ENCODE data around the gene DMKN.
A peak's percentile ranks its signal among the peaks of the same experiment; 100 is the strongest.
"Not testable (repeated sequence)": the region's sequence is repeated elsewhere in the genome, so short reads cannot be mapped to it uniquely, and the experiment has no call there.

The DMKN gene

GRCh38 chr19:35484252-35485036, 29.0 kb downstream of the DMKN start:
- no peak overlapping the region for H3K4me3 ChIP-seq (ENCODE audit: insufficient read depth, low read depth, low read length, poor library complexity, severe bottlenecking)
- no peak for DNase-seq

GRCh38 chr19:35483089-35483488, 30.4 kb downstream of the DMKN start:
- Histone ChIP-seq H3K27me3 (replicated peaks; ENCODE audit: control insufficient read depth, insufficient read depth, low read length, poor library complexity, severe bottlenecking) (no peaks in the 10 kb centered on the region), H3K4me1 (ENCODE audit: control insufficient read depth, insufficient read depth, low read length, poor library complexity, severe bottlenecking) (no peaks in the 10 kb centered on the region), H3K4me3 (ENCODE audit: insufficient read depth, low read depth, low read length, poor library complexity, severe bottlenecking) (no peak overlapping the region), H3K36me3 (ENCODE audit: control insufficient read depth, insufficient read depth, low read length) (no peaks in the 10 kb centered on the region), H3K27ac (ENCODE audit: insufficient read depth, low read length, poor library complexity, severe bottlenecking) (no peak overlapping the region), H3K9me3 (ENCODE audit: control insufficient read depth, low read length) (no peaks in the 10 kb centered on the region)
- no peak for DNase-seq

More at GRCh38 chr19:35484252-35485036, 29.0 kb downstream of the DMKN start:
- H3K27ac ChIP-seq (ENCODE audit: insufficient read depth, low read length, poor library complexity, severe bottlenecking): no peak overlapping the region
- no peaks in the 10 kb centered on the region for H3K4me1 ChIP-seq (ENCODE audit: control insufficient read depth, insufficient read depth, low read length, poor library complexity, severe bottlenecking)
- no peaks in the 10 kb centered on the region for H3K36me3 ChIP-seq (ENCODE audit: control insufficient read depth, insufficient read depth, low read length)
- no peaks in the 10 kb centered on the region for H3K27me3 ChIP-seq (replicated peaks; ENCODE audit: control insufficient read depth, insufficient read depth, low read length, poor library complexity, severe bottlenecking)
- no peaks in the 10 kb centered on the region for H3K9me3 ChIP-seq (ENCODE audit: control insufficient read depth, low read length)

- no peaks in the 10 kb centered on the region for H3K4me1 ChIP-seq (ENCODE audit: control insufficient read depth, insufficient read depth, low read length, poor library complexity, severe bottlenecking)
- H3K4me3 ChIP-seq (ENCODE audit: insufficient read depth, low read depth, low read length, poor library complexity, severe bottlenecking): no peak overlapping the region
- no peak overlapping the region for H3K27ac ChIP-seq (ENCODE audit: insufficient read depth, low read length, poor library complexity, severe bottlenecking)
- H3K27me3 ChIP-seq (replicated peaks; ENCODE audit: control insufficient read depth, insufficient read depth, low read length, poor library complexity, severe bottlenecking): no peaks in the 10 kb centered on the region
- no peak for DNase-seq
- no peaks in the 10 kb centered on the region for H3K9me3 ChIP-seq (ENCODE audit: control insufficient read depth, low read length)
- no peaks in the 10 kb centered on the region for H3K36me3 ChIP-seq (ENCODE audit: control insufficient read depth, insufficient read depth, low read length)
These were observed 34.4 kb downstream of the DMKN start for GRCh38 chr19:35478794-35479677.

- Histone ChIP-seq H3K36me3 (ENCODE audit: control insufficient read depth, insufficient read depth, low read length) (no peaks in the 10 kb centered on the region), H3K4me3 (ENCODE audit: insufficient read depth, low read depth, low read length, poor library complexity, severe bottlenecking) (no peak overlapping the region), H3K27ac (ENCODE audit: insufficient read depth, low read length, poor library complexity, severe bottlenecking) (no peak overlapping the region), H3K4me1 (ENCODE audit: control insufficient read depth, insufficient read depth, low read length, poor library complexity, severe bottlenecking) (no peaks in the 10 kb centered on the region), H3K27me3 (replicated peaks; ENCODE audit: control insufficient read depth, insufficient read depth, low read length, poor library complexity, severe bottlenecking) (no peaks in the 10 kb centered on the region), H3K9me3 (ENCODE audit: control insufficient read depth, low read length) (no peaks in the 10 kb centered on the region)
- no peak for DNase-seq
These were observed 37.3 kb downstream of the DMKN start for GRCh38 chr19:35476149-35476548.

- not testable (repeated sequence) for H3K4me1 ChIP-seq (ENCODE audit: control insufficient read depth, insufficient read depth, low read length, poor library complexity, severe bottlenecking); H3K4me3 ChIP-seq (ENCODE audit: insufficient read depth, low read depth, low read length, poor library complexity, severe bottlenecking); H3K27ac ChIP-seq (ENCODE audit: insufficient read depth, low read length, poor library complexity, severe bottlenecking); DNase-seq; H3K27me3 ChIP-seq (replicated peaks; ENCODE audit: control insufficient read depth, insufficient read depth, low read length, poor library complexity, severe bottlenecking); H3K9me3 ChIP-seq (ENCODE audit: control insufficient read depth, low read length); H3K36me3 ChIP-seq (ENCODE audit: control insufficient read depth, insufficient read depth, low read length)
These were observed 38.9 kb downstream of the DMKN start for GRCh38 chr19:35474594-35474993.

- no peaks in the 10 kb centered on the region for H3K9me3 ChIP-seq (ENCODE audit: control insufficient read depth, low read length)
- H3K4me3 ChIP-seq (ENCODE audit: insufficient read depth, low read depth, low read length, poor library complexity, severe bottlenecking): no peak overlapping the region
- DNase-seq: no peak
- H3K27ac ChIP-seq (ENCODE audit: insufficient read depth, low read length, poor library complexity, severe bottlenecking): no peak overlapping the region
- no peaks in the 10 kb centered on the region for H3K36me3 ChIP-seq (ENCODE audit: control insufficient read depth, insufficient read depth, low read length)
- H3K4me1 ChIP-seq (ENCODE audit: control insufficient read depth, insufficient read depth, low read length, poor library complexity, severe bottlenecking): no peaks in the 10 kb centered on the region
- H3K27me3 ChIP-seq (replicated peaks; ENCODE audit: control insufficient read depth, insufficient read depth, low read length, poor library complexity, severe bottlenecking): no peaks in the 10 kb centered on the region
These were observed 39.3 kb downstream of the DMKN start for GRCh38 chr19:35474104-35474503.

- Histone ChIP-seq H3K27me3 (replicated peaks; ENCODE audit: control insufficient read depth, insufficient read depth, low read length, poor library complexity, severe bottlenecking) (no peaks in the 10 kb centered on the region), H3K4me3 (ENCODE audit: insufficient read depth, low read depth, low read length, poor library complexity, severe bottlenecking) (no peak overlapping the region), H3K27ac (ENCODE audit: insufficient read depth, low read length, poor library complexity, severe bottlenecking) (no peak overlapping the region), H3K36me3 (ENCODE audit: control insufficient read depth, insufficient read depth, low read length) (no peaks in the 10 kb centered on the region), H3K9me3 (ENCODE audit: control insufficient read depth, low read length) (no peaks in the 10 kb centered on the region), H3K4me1 (ENCODE audit: control insufficient read depth, insufficient read depth, low read length, poor library complexity, severe bottlenecking) (no peaks in the 10 kb centered on the region)
- DNase-seq: no peak
These were observed 41.5 kb downstream of the DMKN start for GRCh38 chr19:35471946-35472345.

- not testable (repeated sequence) for H3K27me3 ChIP-seq (replicated peaks; ENCODE audit: control insufficient read depth, insufficient read depth, low read length, poor library complexity, severe bottlenecking); H3K27ac ChIP-seq (ENCODE audit: insufficient read depth, low read length, poor library complexity, severe bottlenecking); H3K4me3 ChIP-seq (ENCODE audit: insufficient read depth, low read depth, low read length, poor library complexity, severe bottlenecking); H3K9me3 ChIP-seq (ENCODE audit: control insufficient read depth, low read length); H3K4me1 ChIP-seq (ENCODE audit: control insufficient read depth, insufficient read depth, low read length, poor library complexity, severe bottlenecking); H3K36me3 ChIP-seq (ENCODE audit: control insufficient read depth, insufficient read depth, low read length); DNase-seq
These were observed 42.4 kb downstream of the DMKN start for GRCh38 chr19:35471075-35471474.

- H3K36me3 ChIP-seq (ENCODE audit: control insufficient read depth, insufficient read depth, low read length): no peaks in the 10 kb centered on the region
- H3K4me3 ChIP-seq (ENCODE audit: insufficient read depth, low read depth, low read length, poor library complexity, severe bottlenecking): no peak overlapping the region
- H3K9me3 ChIP-seq (ENCODE audit: control insufficient read depth, low read length): no peaks in the 10 kb centered on the region
- no peaks in the 10 kb centered on the region for H3K27me3 ChIP-seq (replicated peaks; ENCODE audit: control insufficient read depth, insufficient read depth, low read length, poor library complexity, severe bottlenecking)
- no peak for DNase-seq
- no peaks in the 10 kb centered on the region for H3K4me1 ChIP-seq (ENCODE audit: control insufficient read depth, insufficient read depth, low read length, poor library complexity, severe bottlenecking)
- no peak overlapping the region for H3K27ac ChIP-seq (ENCODE audit: insufficient read depth, low read length, poor library complexity, severe bottlenecking)
These were observed 43.3 kb downstream of the DMKN start for GRCh38 chr19:35470128-35470527.

GRCh38 chr19:35468637-35469036, 44.8 kb downstream of the DMKN start:
- peak; percentile 46 to 53 (median 47) for DNase-seq
- H3K27me3 ChIP-seq (replicated peaks; ENCODE audit: control insufficient read depth, insufficient read depth, low read length, poor library complexity, severe bottlenecking): no peaks in the 10 kb centered on the region

More at GRCh38 chr19:35468637-35469036, 44.8 kb downstream of the DMKN start:
- H3K4me1 ChIP-seq (ENCODE audit: control insufficient read depth, insufficient read depth, low read length, poor library complexity, severe bottlenecking): peaks cover under 1% of the 10 kb centered on the region
- H3K27ac ChIP-seq (ENCODE audit: insufficient read depth, low read length, poor library complexity, severe bottlenecking): no peak overlapping the region
- H3K4me3 ChIP-seq (ENCODE audit: insufficient read depth, low read depth, low read length, poor library complexity, severe bottlenecking): no peak overlapping the region
- H3K36me3 ChIP-seq (ENCODE audit: control insufficient read depth, insufficient read depth, low read length): no peaks in the 10 kb centered on the region
- H3K9me3 ChIP-seq (ENCODE audit: control insufficient read depth, low read length): no peaks in the 10 kb centered on the region
